H9 (cell line): ENCODE measurements around the gene FBXL20. TPM values are rescaled to one million over a fixed set of nuclear protein-coding genes. Genes with fewer than 3 reads are reported as not detected.
A peak's percentile ranks its signal among the peaks of the same experiment; 100 is the strongest.

Experiments used
- DNase-seq: peaks from one replicate; pipeline ENCODE4 v3.0.0-alpha.2; 2017
- H2AFZ ChIP-seq: one replicate; pipeline ENCODE4 v1.6.1; 2013; ENCODE audit warnings: mild to moderate bottlenecking, low read length, control low read depth, moderate library complexity
- H2AK5ac ChIP-seq: 2 replicates; pipeline ENCODE4 v1.6.1; 2013; ENCODE audit warnings: low read length, control low read depth, mixed read lengths; ENCODE audit not compliant: insufficient read length
- H2BK120ac ChIP-seq: one replicate; pipeline ENCODE4 v1.6.1; 2013; ENCODE audit warnings: low read depth, mild to moderate bottlenecking, low read length, control low read depth, inconsistent platforms; ENCODE audit not compliant: poor library complexity, severe bottlenecking
- H2BK12ac ChIP-seq: 2 replicates; pipeline ENCODE4 v1.6.1; 2013; ENCODE audit warnings: low read length, control low read depth, mixed read lengths, low read depth; ENCODE audit not compliant: insufficient read length
- H2BK15ac ChIP-seq: 2 replicates; pipeline ENCODE4 v1.6.1; 2013; ENCODE audit warnings: low read depth, low read length, control low read depth
- H2BK20ac ChIP-seq: one replicate; pipeline ENCODE4 v1.6.1; 2013; ENCODE audit warnings: low read depth, mild to moderate bottlenecking, low read length, control low read depth, inconsistent platforms; ENCODE audit not compliant: poor library complexity, severe bottlenecking
- H2BK5ac ChIP-seq: 2 replicates; pipeline ENCODE4 v1.6.1; 2013; ENCODE audit warnings: low read length, control low read depth, mixed read lengths; ENCODE audit not compliant: insufficient read length
- H3K14ac ChIP-seq: 2 replicates; pipeline ENCODE4 v1.6.1; 2013; ENCODE audit warnings: low read length, control low read depth; ENCODE audit not compliant: insufficient read depth
- H3K18ac ChIP-seq: 2 replicates; pipeline ENCODE4 v1.6.1; 2013; ENCODE audit warnings: low read depth, mild to moderate bottlenecking, mixed read lengths, low read length, control low read depth; ENCODE audit not compliant: insufficient read length
- H3K23ac ChIP-seq: 2 replicates; pipeline ENCODE4 v1.6.1; 2013; ENCODE audit warnings: low read length, control low read depth, mixed read lengths, low read depth; ENCODE audit not compliant: insufficient read length
- H3K23me2 ChIP-seq: 2 replicates; pipeline ENCODE4 v1.6.1; 2013; ENCODE audit warnings: low read depth, mild to moderate bottlenecking, mixed read lengths, low read length, control low read depth; ENCODE audit not compliant: insufficient read length, poor library complexity, severe bottlenecking
- H3K27ac ChIP-seq: 2 replicates; pipeline ENCODE4 v1.5.1; 2013; ENCODE audit warnings: low read length, control low read depth, mixed read lengths, low read depth; ENCODE audit not compliant: insufficient read length
- H3K27me3 ChIP-seq: 2 replicates; pipeline ENCODE4 v1.6.1; 2013; ENCODE audit warnings: low read length, control low read depth, inconsistent platforms; ENCODE audit not compliant: insufficient read depth
- H3K4ac ChIP-seq: 2 replicates; pipeline ENCODE4 v1.6.1; 2013; ENCODE audit warnings: low read depth, mild to moderate bottlenecking, control low read depth, inconsistent platforms, low read length, moderate library complexity
- H3K4me1 ChIP-seq: 2 replicates; pipeline ENCODE4 v1.6.1; 2013; ENCODE audit warnings: low read length, control low read depth, inconsistent platforms; ENCODE audit not compliant: insufficient read depth
- H3K4me2 ChIP-seq: 2 replicates; pipeline ENCODE4 v1.6.1; 2013; ENCODE audit warnings: low read length, control low read depth, mixed read lengths; ENCODE audit not compliant: insufficient read length, insufficient read depth
- H3K56ac ChIP-seq: 2 replicates; pipeline ENCODE4 v1.6.1; 2013; ENCODE audit warnings: low read depth, mild to moderate bottlenecking, mixed read lengths, low read length, control low read depth; ENCODE audit not compliant: insufficient read length
- H3K79me1 ChIP-seq: 2 replicates; pipeline ENCODE4 v1.6.1; 2013; ENCODE audit warnings: low read depth, mild to moderate bottlenecking, moderate library complexity, low read length, control low read depth, inconsistent platforms; ENCODE audit not compliant: insufficient read depth, poor library complexity, severe bottlenecking
- H3K79me2 ChIP-seq: 2 replicates; pipeline ENCODE4 v1.6.1; 2013; ENCODE audit warnings: low read length, control low read depth, inconsistent platforms; ENCODE audit not compliant: insufficient read depth
- H3K9ac ChIP-seq: 2 replicates; pipeline ENCODE4 v1.6.1; 2013; ENCODE audit warnings: low read length, control low read depth, mixed read lengths; ENCODE audit not compliant: insufficient read length; ENCODE audit errors: extremely low read depth
- H3K9me3 ChIP-seq: one replicate; pipeline ENCODE4 v1.6.1; 2013; ENCODE audit warnings: low read depth, low read length, inconsistent platforms; ENCODE audit not compliant: control insufficient read depth
- H3T11ph ChIP-seq: one replicate; pipeline ENCODE4 v1.6.1; 2013; ENCODE audit warnings: mild to moderate bottlenecking, low read length, control low read depth, inconsistent platforms
- H4K20me1 ChIP-seq: one replicate; pipeline ENCODE4 v1.6.1; 2013; ENCODE audit not compliant: control insufficient read depth, insufficient read length, insufficient read depth
- H4K5ac ChIP-seq: 2 replicates; pipeline ENCODE4 v1.6.1; 2013; ENCODE audit warnings: low read depth, mild to moderate bottlenecking, mixed read lengths, low read length, control low read depth; ENCODE audit not compliant: insufficient read length
- H4K8ac ChIP-seq: replicated peaks from 2 replicates; pipeline ENCODE4 v1.6.1; 2013; ENCODE audit warnings: low read length, control low read depth, mixed read lengths, low read depth; ENCODE audit not compliant: insufficient read length
- H4K91ac ChIP-seq: 2 replicates; pipeline ENCODE4 v1.6.1; 2013; ENCODE audit warnings: low read depth, mild to moderate bottlenecking, moderate library complexity, mixed read lengths, low read length, control low read depth; ENCODE audit not compliant: insufficient read length
- H3K27ac Mint-ChIP-seq, 3 experiments: 2 replicates in 2 of 3; 3 replicates in 1 of 3; pipeline ENCODE4 v1.8.0; 2020 to 2021; ENCODE audit warnings: mixed read lengths in 3 of 3, mild to moderate bottlenecking in 1 of 3, moderate library complexity in 1 of 3
- H3K27me3 Mint-ChIP-seq: 2 replicates; pipeline ENCODE4 v1.8.0; 2021; ENCODE audit warnings: low read depth, mild to moderate bottlenecking, moderate library complexity, mixed read lengths
- H3K36me3 Mint-ChIP-seq, 3 experiments: 2 replicates in 2 of 3; 3 replicates in 1 of 3; pipeline ENCODE4 v1.8.0; 2020 to 2021; ENCODE audit warnings: low read depth in 3 of 3, mixed read lengths in 3 of 3; ENCODE audit not compliant: insufficient read depth in 1 of 3
- H3K4me1 Mint-ChIP-seq, 2 experiments: 2 replicates each; pipeline ENCODE4 v1.8.0; 2020; ENCODE audit warnings: mixed read lengths in 2 of 2
- H3K4me3 Mint-ChIP-seq, 2 experiments: 2 replicates in 1 of 2; 3 replicates in 1 of 2; pipeline ENCODE4 v1.8.0; 2020 to 2021; ENCODE audit warnings: mild to moderate bottlenecking in 2 of 2, mixed read lengths in 2 of 2, moderate library complexity in 1 of 2
- H3K9me3 Mint-ChIP-seq, 2 experiments: 2 replicates in 1 of 2; 3 replicates in 1 of 2; pipeline ENCODE4 v1.8.0; 2020; ENCODE audit warnings: mild to moderate bottlenecking in 2 of 2, mixed read lengths in 2 of 2, moderate library complexity in 1 of 2
- CTCF ChIP-seq: fragments of 200-600 bp; sonication (generic); conservative IDR thresholded peaks from 3 replicates; pipeline ENCODE4 v1.8.0; 2021; ENCODE audit warnings: antibody characterized with exemption, mild to moderate bottlenecking
- WGBS: extraction: QIAGEN DNeasy Blood & Tissue Kit; methylation state at CpG from one replicate; pipeline ENCODE4 v1.1.7; 2013; ENCODE audit warnings: missing lambda C conversion rate, low lambda C conversion rate, mixed read lengths; ENCODE audit not compliant: insufficient read length; ENCODE audit errors: extremely low coverage; 5-methylcytosine and 5-hydroxymethylcytosine counted together
- total RNA-seq: library from RNA; stranded (reverse); gene quantifications from 2 replicates; pipeline ENCODE4 v1.2.1, GENCODE V29; 2021

Gene FBXL20
- total RNA-seq, 1 experiment from 2014 or later = 18.4 TPM

DNA sequence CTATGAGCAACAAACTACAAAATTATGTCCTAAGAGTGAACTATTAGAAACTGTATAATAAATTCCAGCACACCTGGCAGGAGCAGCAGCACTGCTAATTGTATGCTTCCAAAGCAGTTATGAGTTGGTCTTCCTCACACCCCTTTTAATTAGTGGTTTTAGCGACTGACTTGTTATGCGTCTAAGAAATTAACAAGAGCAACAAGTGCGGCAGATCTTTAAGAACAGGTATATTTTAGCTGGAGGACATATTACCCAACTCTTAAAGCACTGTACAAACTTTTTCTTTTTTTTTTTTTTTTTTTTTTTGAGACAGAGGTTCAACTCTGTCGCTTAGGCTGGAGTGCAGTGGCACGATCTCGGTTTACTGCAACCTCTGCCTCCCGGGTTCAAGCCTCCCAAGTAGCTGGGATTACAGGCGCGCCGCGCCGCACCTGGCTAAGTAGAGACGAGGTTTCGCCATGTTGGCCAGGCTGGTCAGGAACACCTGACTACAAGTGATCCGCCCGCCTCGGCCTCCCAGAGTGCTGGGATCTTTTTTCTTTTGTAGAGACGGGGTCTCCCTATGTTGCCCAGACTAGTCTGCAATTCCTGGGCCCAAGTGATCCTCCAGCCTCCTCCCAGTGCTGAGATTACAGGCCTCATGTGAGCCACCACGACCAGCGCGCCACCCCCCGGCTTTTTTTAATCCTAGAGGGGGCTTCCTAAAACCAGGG lies 1.6 kb upstream of the FBXL20 start:
- Histone ChIP-seq H2AK5ac (no peak overlapping the region), H3K14ac (no peak overlapping the region), H3K27me3 (no peaks in the 10 kb centered on the region), H3K27ac (no peak overlapping the region), H2BK120ac (no peak overlapping the region), H2BK15ac (no peak overlapping the region), H2BK12ac (no peak overlapping the region), H3K4me1 (no peaks in the 10 kb centered on the region), H3K9ac (no peak overlapping the region), H3K4me2 (peak overlapping the region; percentile 56), H4K91ac (no peak overlapping the region), H2AFZ (no peak overlapping the region), H3K79me1 (peaks cover 2% of the 10 kb centered on the region), H3K23me2 (peaks cover 8% of the 10 kb centered on the region), H2BK20ac (no peak overlapping the region), H4K5ac (no peak overlapping the region), H3K9me3 (no peaks in the 10 kb centered on the region), H2BK5ac (no peak overlapping the region), H3K56ac (no peak overlapping the region), H3K4ac (no peak overlapping the region), H3T11ph (no peak overlapping the region), H4K20me1 (no peaks in the 10 kb centered on the region), H3K18ac (no peak overlapping the region), H4K8ac (no peak overlapping the region), H3K23ac (no peak overlapping the region), H3K79me2 (no peaks in the 10 kb centered on the region)
- TF ChIP-seq CTCF = no peak
- peak; percentile 47 for DNase-seq
- Mint-ChIP-seq H3K27me3 (no peaks in the 10 kb centered on the region; the same call in 1 of the 2 replicates), H3K36me3 (peaks cover 8 to 12% (median 10%) of the 10 kb centered on the region in 3 experiments), H3K9me3 (no peaks in the 10 kb centered on the region), H3K27ac (no peak overlapping the region), H3K4me3 (peak overlapping the region; percentile 88 to 96; a peak in 4 of 5 replicates), H3K4me1 (peaks cover 9 to 12% of the 10 kb centered on the region in 2 experiments)
- no CpG with 5 or more reads among the region's 22 CpGs for WGBS
